Measurements from ENCODE around the gene INF2.

Gene INF2

DNA sequence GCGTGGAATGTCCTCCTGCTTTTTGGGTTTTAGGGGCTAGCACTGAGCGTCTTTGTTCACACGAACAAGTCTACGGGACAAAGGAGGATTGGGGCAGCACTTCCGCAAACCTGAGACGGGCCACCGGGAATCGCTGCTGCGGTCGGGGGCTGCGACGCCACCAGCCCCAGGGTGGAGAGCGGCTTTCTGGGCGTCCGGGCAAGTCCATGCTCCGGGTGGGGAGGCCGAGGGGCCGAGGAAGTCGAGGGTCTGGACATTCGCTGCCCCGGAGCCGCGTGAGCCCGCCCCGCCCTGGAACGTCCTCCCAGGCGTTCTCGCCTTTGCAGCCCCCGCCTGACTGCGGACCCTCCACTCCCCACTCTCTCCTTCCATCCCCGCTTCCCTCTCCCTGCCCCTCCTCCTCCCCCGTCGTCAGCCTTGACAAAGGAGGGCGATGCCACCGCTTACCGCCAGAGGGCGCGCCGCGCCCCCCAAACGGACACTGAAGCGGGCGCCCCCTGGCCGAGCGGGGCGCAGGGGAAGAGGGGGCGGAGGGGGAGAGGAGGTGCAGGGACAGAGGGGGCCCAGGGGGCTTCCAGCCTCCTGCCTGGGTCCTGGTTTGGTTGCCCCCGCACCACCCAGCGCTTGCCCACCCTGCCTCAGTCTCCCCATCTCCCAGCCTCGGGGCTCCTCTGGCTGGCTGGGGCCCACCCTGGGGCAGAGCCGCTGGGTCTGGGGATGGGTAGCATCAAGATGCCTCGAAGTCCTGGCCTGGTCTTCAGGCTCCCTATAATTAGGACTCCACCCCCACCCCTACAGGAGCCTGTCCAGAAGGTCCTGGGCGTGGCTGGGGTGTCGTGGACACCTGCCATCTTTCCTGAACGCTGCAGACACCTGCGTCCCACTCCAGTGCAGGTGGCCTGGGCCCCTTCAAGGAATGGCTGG lies 39.1 kb upstream of the INF2 start:
- TF ChIP-seq ZBTB7A (IDR thresholded peaks at IDR 0.05; ENCODE audit: low read depth), result peak; percentile 59; the same call in 1 of the 2 replicates
- TF ChIP-seq YY1 (IDR thresholded peaks at IDR 0.05; ENCODE audit: low read depth), result no peak
- TF ChIP-seq RAD21 (IDR thresholded peaks at IDR 0.05; ENCODE audit: low read depth), result peak; percentile 87

- TF ChIP-seq ZBTB7A (IDR thresholded peaks at IDR 0.05; ENCODE audit: low read depth) (no peak), EGR1 (IDR thresholded peaks at IDR 0.05) (no peak), RAD21 (IDR thresholded peaks at IDR 0.05; ENCODE audit: low read depth) (no peak), TCF12 (IDR thresholded peaks at IDR 0.05; ENCODE audit: low read depth) (no peak), TAF1 (IDR thresholded peaks at IDR 0.05; ENCODE audit: low read depth) (no peak), TEAD4 (IDR thresholded peaks at IDR 0.05) (no peak), CEBPB (IDR thresholded peaks at IDR 0.05) (no peak), MAX (IDR thresholded peaks at IDR 0.05) (no peak), FOXM1 (IDR thresholded peaks at IDR 0.05; ENCODE audit: borderline replicate concordance, low read depth) (no peak), YY1 (IDR thresholded peaks at IDR 0.05; ENCODE audit: low read depth) (no peak), EP300 (IDR thresholded peaks at IDR 0.05; ENCODE audit: borderline replicate concordance) (no peak), REST (IDR thresholded peaks at IDR 0.05; ENCODE audit: low read depth) (no peak), USF1 (IDR thresholded peaks at IDR 0.05) (no peak), NFIC (IDR thresholded peaks at IDR 0.05) (no peak), CREB1 (IDR thresholded peaks at IDR 0.05; ENCODE audit: low read depth) (no peak)
Measured at GRCh38 chr14:104650981-104651875, 38.2 kb upstream of the INF2 start.

DNA sequence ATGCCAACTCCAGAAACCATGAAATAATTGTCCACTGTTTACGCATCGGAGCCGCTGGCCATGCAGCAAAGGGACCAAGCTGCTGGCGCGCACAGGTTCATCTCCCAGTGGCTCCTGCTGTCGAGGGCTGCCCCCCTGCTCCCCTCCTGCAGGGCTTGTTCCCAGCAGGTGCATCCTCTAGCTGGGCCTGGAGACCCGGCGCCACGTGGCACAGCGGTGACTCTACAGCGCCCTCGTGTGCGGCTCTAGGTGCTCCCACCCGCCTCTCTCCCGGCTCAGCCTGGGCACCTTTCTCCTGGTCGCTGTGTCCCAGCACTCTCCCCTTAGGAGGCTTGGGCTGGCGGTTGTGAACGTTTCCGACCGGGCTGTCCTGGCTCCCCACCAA lies 37.5 kb upstream of the INF2 start:
- TF ChIP-seq REST (IDR thresholded peaks at IDR 0.05; ENCODE audit: low read depth), result no peak
- no peak for TF ChIP-seq CREB1 (IDR thresholded peaks at IDR 0.05; ENCODE audit: low read depth)
- no peak for TF ChIP-seq EP300 (IDR thresholded peaks at IDR 0.05; ENCODE audit: borderline replicate concordance)
- TF ChIP-seq CEBPB (IDR thresholded peaks at IDR 0.05), result no peak
- TF ChIP-seq FOXM1 (IDR thresholded peaks at IDR 0.05; ENCODE audit: borderline replicate concordance, low read depth), result no peak

DNA sequence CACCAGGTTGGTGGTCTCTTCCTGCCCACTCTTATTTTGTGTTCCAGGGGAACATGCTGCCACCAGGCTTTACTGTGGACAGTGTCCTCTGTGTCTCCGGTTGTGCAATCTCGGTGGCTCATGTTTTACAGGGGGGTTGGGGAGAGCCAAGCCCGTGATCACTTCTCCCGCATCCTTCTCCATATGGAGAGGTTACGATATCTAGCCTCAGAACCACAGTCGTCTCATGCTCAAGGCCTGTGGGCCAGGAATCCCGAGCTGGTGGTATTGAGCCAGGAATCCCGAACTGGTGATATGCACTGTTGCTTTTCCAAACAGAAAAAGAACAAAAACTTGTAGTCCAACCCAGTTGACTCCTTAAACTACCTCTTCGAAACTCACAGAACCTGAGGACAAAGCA lies 37.0 kb upstream of the INF2 start:
- TF ChIP-seq USF1 (IDR thresholded peaks at IDR 0.05) (no peak), CEBPB (IDR thresholded peaks at IDR 0.05) (no peak), CREB1 (IDR thresholded peaks at IDR 0.05; ENCODE audit: low read depth) (no peak), NFIC (IDR thresholded peaks at IDR 0.05) (no peak), YY1 (IDR thresholded peaks at IDR 0.05; ENCODE audit: low read depth) (no peak), ZBTB7A (IDR thresholded peaks at IDR 0.05; ENCODE audit: low read depth) (no peak), FOXM1 (IDR thresholded peaks at IDR 0.05; ENCODE audit: borderline replicate concordance, low read depth) (no peak), RAD21 (IDR thresholded peaks at IDR 0.05; ENCODE audit: low read depth) (no peak), EGR1 (IDR thresholded peaks at IDR 0.05) (no peak), TCF12 (IDR thresholded peaks at IDR 0.05; ENCODE audit: low read depth) (no peak)

DNA sequence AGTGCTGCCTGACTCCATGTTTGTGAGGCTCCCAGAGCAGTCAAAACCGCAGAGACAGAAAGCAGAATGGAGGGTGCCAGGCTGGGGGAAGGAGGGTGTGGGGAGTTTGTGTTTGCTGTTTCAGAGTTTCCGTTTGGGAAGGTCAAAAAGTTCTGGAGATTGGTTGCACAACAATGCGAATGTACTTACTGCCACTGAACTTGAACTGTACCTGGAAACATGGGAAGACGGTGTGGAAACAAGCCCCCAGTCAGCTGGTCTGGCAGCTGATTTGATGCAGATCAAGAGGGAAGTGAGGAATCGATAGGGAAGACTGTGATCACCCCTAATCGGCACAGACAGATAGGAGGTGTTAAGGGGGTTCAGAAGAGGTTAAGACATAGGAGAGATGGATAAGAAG lies 35.3 kb upstream of the INF2 start:
- no peak for TF ChIP-seq CREB1 (IDR thresholded peaks at IDR 0.05; ENCODE audit: low read depth)
- TF ChIP-seq TCF12 (IDR thresholded peaks at IDR 0.05; ENCODE audit: low read depth), result no peak
- TF ChIP-seq RAD21 (IDR thresholded peaks at IDR 0.05; ENCODE audit: low read depth), result no peak
- TF ChIP-seq ZBTB7A (IDR thresholded peaks at IDR 0.05; ENCODE audit: low read depth), result no peak
- no peak for TF ChIP-seq MAX (IDR thresholded peaks at IDR 0.05)
- TF ChIP-seq REST (IDR thresholded peaks at IDR 0.05; ENCODE audit: low read depth), result no peak
- no peak for TF ChIP-seq TEAD4 (IDR thresholded peaks at IDR 0.05)
- no peak for TF ChIP-seq YY1 (IDR thresholded peaks at IDR 0.05; ENCODE audit: low read depth)
- no peak for TF ChIP-seq TAF1 (IDR thresholded peaks at IDR 0.05; ENCODE audit: low read depth)
- no peak for TF ChIP-seq EGR1 (IDR thresholded peaks at IDR 0.05)
- no peak for TF ChIP-seq CEBPB (IDR thresholded peaks at IDR 0.05)
- TF ChIP-seq USF1 (IDR thresholded peaks at IDR 0.05), result no peak
- no peak for TF ChIP-seq NFIC (IDR thresholded peaks at IDR 0.05)
- no peak for TF ChIP-seq EP300 (IDR thresholded peaks at IDR 0.05; ENCODE audit: borderline replicate concordance)
- TF ChIP-seq FOXM1 (IDR thresholded peaks at IDR 0.05; ENCODE audit: borderline replicate concordance, low read depth), result no peak

Measured in Ishikawa (cell line).